Peyer's patch (tissue), 4 donors: ENCODE data around the gene RASSF9.

Source experiments
- CTCF ChIP-seq, 6 experiments: fragments of 450-650 bp in 4 of 6; fragments of 200-600 bp in 2 of 6; sonication (generic) in 1 of 6; IDR thresholded peaks; one replicate each; pipeline ENCODE4 v1.5.1; 2017 to 2019; ENCODE audit warnings: antibody characterized with exemption in 6 of 6, mild to moderate bottlenecking in 3 of 6, moderate library complexity in 1 of 6
- POLR2A ChIP-seq, 2 donors: fragments of 450-650 bp; IDR thresholded peaks; one replicate each; pipeline ENCODE4 v1.5.1; 2017; ENCODE audit warnings: antibody characterized with exemption in 2 of 2, mild to moderate bottlenecking in 2 of 2, moderate library complexity in 2 of 2

DNA sequence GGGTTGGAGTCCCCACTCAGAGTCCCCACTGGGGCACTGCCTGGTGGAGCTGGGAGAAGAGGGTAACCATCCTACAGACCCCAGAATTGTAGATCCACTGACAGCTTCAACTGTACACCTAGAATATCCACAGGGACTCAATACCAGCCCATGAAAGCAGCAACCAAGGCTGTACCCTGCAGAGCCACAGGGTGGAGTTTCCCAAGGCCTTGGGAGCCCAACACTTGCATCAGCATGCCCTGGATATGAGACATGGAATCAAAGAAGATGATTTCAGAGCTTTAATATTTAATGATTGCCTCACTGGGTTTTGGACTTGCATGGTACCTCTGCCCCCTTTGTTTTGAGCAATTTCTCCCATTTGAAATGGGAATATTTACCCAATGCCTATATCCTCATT lies 80.4 kb downstream of the RASSF9 start:
- TF ChIP-seq POLR2A (IDR thresholded peaks at IDR 0.05) (no peak), CTCF (IDR thresholded peaks at IDR 0.05) (no peak)
